HL-60 (cell line): ENCODE measurements around the gene MAPK10.

ENCODE experiments used
- DNase-seq, 2 experiments: peaks; one replicate each; pipeline ENCODE4 v3.0.0-alpha.2; 2010 to 2020; ENCODE audit warnings: low read depth in 1 of 2, low spot score in 1 of 2
- H3K27ac ChIP-seq: fragments of 250-450 bp; sonication (Bioruptor Pico); replicated peaks from 2 replicates; pipeline ENCODE4 v1.5.1; 2020; ENCODE audit warnings: mild to moderate bottlenecking, moderate library complexity
- H3K27me3 ChIP-seq: fragments of 250-450 bp; sonication (Bioruptor Pico); 2 replicates; pipeline ENCODE4 v1.5.1; 2021; ENCODE audit warnings: mild to moderate bottlenecking, moderate library complexity; ENCODE audit not compliant: insufficient read depth, poor library complexity, severe bottlenecking
- H3K4me3 ChIP-seq: replicated peaks from 2 replicates; pipeline ENCODE4 v1.5.1; 2011; ENCODE audit warnings: mild to moderate bottlenecking, control low read depth, low read length; ENCODE audit not compliant: insufficient read depth
- GABPA ChIP-seq: IDR thresholded peaks from 2 replicates; pipeline ENCODE4 v1.6.1; 2012; ENCODE audit warnings: low read depth
- POLR2AphosphoS5 ChIP-seq: IDR thresholded peaks from 2 replicates; pipeline ENCODE4 v1.6.1; 2012; ENCODE audit warnings: low read depth
- SPI1 ChIP-seq: IDR thresholded peaks from 2 replicates; pipeline ENCODE4 v1.6.1; 2012; ENCODE audit warnings: low read depth, mild to moderate bottlenecking, borderline replicate concordance
- TF ChIP-seq, protein P1 (sequence below): IDR thresholded peaks from 2 replicates; pipeline ENCODE4 v1.6.1; 2012; ENCODE audit warnings: low read depth; ENCODE audit not compliant: insufficient replicate concordance
- TF ChIP-seq, protein P2 (sequence below): IDR thresholded peaks from one replicate; pipeline ENCODE4 v1.5.1; 2011; ENCODE audit warnings: low read length, control low read depth, inconsistent platforms; ENCODE audit not compliant: insufficient read depth

Gene MAPK10

DNA sequence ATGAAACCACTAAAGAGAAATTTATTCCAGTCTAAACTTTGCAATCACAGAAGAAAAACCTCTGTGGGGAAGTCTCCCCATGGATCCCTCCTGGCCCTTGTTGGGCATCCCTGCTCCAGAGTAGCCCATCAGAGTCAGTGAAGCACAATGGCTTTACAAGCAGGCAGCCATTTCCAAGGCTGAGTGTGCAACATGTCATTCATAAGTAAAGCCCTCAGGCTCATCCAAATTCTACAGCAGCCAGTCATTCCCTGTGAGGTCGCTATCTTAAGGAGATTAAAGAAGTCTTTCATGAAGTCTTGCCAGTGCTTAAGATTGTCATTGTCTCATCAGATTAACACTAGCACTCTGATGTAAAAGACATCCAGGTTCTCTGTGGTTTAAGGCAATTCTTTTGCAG lies 17.0 kb upstream of the MAPK10 start:
- Histone ChIP-seq H3K4me3 (no peak overlapping the region), H3K27me3 (no peaks in the 10 kb centered on the region), H3K27ac (no peak overlapping the region)
- TF ChIP-seq POLR2AphosphoS5 (no peak), SPI1 (no peak), GABPA (no peak)
- TF ChIP-seq, protein P1, sequence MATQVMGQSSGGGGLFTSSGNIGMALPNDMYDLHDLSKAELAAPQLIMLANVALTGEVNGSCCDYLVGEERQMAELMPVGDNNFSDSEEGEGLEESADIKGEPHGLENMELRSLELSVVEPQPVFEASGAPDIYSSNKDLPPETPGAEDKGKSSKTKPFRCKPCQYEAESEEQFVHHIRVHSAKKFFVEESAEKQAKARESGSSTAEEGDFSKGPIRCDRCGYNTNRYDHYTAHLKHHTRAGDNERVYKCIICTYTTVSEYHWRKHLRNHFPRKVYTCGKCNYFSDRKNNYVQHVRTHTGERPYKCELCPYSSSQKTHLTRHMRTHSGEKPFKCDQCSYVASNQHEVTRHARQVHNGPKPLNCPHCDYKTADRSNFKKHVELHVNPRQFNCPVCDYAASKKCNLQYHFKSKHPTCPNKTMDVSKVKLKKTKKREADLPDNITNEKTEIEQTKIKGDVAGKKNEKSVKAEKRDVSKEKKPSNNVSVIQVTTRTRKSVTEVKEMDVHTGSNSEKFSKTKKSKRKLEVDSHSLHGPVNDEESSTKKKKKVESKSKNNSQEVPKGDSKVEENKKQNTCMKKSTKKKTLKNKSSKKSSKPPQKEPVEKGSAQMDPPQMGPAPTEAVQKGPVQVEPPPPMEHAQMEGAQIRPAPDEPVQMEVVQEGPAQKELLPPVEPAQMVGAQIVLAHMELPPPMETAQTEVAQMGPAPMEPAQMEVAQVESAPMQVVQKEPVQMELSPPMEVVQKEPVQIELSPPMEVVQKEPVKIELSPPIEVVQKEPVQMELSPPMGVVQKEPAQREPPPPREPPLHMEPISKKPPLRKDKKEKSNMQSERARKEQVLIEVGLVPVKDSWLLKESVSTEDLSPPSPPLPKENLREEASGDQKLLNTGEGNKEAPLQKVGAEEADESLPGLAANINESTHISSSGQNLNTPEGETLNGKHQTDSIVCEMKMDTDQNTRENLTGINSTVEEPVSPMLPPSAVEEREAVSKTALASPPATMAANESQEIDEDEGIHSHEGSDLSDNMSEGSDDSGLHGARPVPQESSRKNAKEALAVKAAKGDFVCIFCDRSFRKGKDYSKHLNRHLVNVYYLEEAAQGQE: no peak
- TF ChIP-seq, protein P2, sequence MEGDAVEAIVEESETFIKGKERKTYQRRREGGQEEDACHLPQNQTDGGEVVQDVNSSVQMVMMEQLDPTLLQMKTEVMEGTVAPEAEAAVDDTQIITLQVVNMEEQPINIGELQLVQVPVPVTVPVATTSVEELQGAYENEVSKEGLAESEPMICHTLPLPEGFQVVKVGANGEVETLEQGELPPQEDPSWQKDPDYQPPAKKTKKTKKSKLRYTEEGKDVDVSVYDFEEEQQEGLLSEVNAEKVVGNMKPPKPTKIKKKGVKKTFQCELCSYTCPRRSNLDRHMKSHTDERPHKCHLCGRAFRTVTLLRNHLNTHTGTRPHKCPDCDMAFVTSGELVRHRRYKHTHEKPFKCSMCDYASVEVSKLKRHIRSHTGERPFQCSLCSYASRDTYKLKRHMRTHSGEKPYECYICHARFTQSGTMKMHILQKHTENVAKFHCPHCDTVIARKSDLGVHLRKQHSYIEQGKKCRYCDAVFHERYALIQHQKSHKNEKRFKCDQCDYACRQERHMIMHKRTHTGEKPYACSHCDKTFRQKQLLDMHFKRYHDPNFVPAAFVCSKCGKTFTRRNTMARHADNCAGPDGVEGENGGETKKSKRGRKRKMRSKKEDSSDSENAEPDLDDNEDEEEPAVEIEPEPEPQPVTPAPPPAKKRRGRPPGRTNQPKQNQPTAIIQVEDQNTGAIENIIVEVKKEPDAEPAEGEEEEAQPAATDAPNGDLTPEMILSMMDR: no peak
- no peak for DNase-seq

GRCh38 chr4:86368433-86368832 lies 8.6 kb upstream of the MAPK10 start:
- TF ChIP-seq, protein P1: no peak
- TF ChIP-seq POLR2AphosphoS5 (no peak), SPI1 (no peak), GABPA (no peak)
- TF ChIP-seq, protein P2: no peak
- Histone ChIP-seq H3K27ac (no peak overlapping the region), H3K27me3 (no peaks in the 10 kb centered on the region), H3K4me3 (no peak overlapping the region)
- no peak for DNase-seq

- H3K27me3 ChIP-seq: no peaks in the 10 kb centered on the region
- no peak overlapping the region for H3K27ac ChIP-seq
- no peak for DNase-seq
- H3K4me3 ChIP-seq: no peak overlapping the region
- TF ChIP-seq, protein P1: no peak
- no peak for TF ChIP-seq GABPA
- no peak for TF ChIP-seq SPI1
- TF ChIP-seq POLR2AphosphoS5: no peak
- TF ChIP-seq, protein P2: no peak
Measured at GRCh38 chr4:86367577-86367976, 7.7 kb upstream of the MAPK10 start.
